ENCODE measurements around the gene CPVL. TPM values are rescaled to one million over a fixed set of nuclear protein-coding genes. Genes with fewer than 3 reads are reported as not detected.

The CPVL gene
- total RNA-seq, 2 experiments from 2014 or later = not detected

- no peak for DNase-seq
- H3K4me3 Mint-ChIP-seq = no peak overlapping the region
- no peak overlapping the region for H3K27ac Mint-ChIP-seq
- H3K4me1 Mint-ChIP-seq (ENCODE audit: low read depth) = no peaks in the 10 kb centered on the region
- TF ChIP-seq, protein P1, sequence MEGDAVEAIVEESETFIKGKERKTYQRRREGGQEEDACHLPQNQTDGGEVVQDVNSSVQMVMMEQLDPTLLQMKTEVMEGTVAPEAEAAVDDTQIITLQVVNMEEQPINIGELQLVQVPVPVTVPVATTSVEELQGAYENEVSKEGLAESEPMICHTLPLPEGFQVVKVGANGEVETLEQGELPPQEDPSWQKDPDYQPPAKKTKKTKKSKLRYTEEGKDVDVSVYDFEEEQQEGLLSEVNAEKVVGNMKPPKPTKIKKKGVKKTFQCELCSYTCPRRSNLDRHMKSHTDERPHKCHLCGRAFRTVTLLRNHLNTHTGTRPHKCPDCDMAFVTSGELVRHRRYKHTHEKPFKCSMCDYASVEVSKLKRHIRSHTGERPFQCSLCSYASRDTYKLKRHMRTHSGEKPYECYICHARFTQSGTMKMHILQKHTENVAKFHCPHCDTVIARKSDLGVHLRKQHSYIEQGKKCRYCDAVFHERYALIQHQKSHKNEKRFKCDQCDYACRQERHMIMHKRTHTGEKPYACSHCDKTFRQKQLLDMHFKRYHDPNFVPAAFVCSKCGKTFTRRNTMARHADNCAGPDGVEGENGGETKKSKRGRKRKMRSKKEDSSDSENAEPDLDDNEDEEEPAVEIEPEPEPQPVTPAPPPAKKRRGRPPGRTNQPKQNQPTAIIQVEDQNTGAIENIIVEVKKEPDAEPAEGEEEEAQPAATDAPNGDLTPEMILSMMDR (IDR thresholded peaks at IDR 0.05) = no peak
- ATAC-seq = no peak
- CTCF ChIA-PET = interaction anchor here (1.3 kb wide), 1 partner anchor 141 kb away, joined by 4 read pairs; no protein-coding TSS in a partner anchor
- intact Hi-C loops (cut with micrococcal nuclease) = no loop called here
- H3K36me3 Mint-ChIP-seq (ENCODE audit: low read depth) = no peaks in the 10 kb centered on the region
- POLR2A ChIA-PET = no interaction called here
- H3K9me3 Mint-ChIP-seq = peaks cover 3% of the 10 kb centered on the region
- peaks cover 3% of the 10 kb centered on the region for H3K27me3 Mint-ChIP-seq
These were observed 83.1 kb downstream of the CPVL start for GRCh38 chr7:29063236-29063635.

GRCh38 chr7:29053105-29053872 lies 93.0 kb downstream of the CPVL start:
- intact Hi-C loops (cut with micrococcal nuclease) = no loop called here
- POLR2A ChIA-PET = no interaction called here
- TF ChIP-seq, protein P1 (IDR thresholded peaks at IDR 0.05) = no peak
- no peak overlapping the region for H3K27ac Mint-ChIP-seq
- ATAC-seq (peak; percentile 24), DNase-seq (peak; percentile 4)
- peaks cover 4% of the 10 kb centered on the region for H3K27me3 Mint-ChIP-seq
- no peaks in the 10 kb centered on the region for H3K36me3 Mint-ChIP-seq (ENCODE audit: low read depth)
- H3K4me1 Mint-ChIP-seq (ENCODE audit: low read depth) = no peaks in the 10 kb centered on the region
- no peak overlapping the region for H3K4me3 Mint-ChIP-seq
- peaks cover 15% of the 10 kb centered on the region for H3K9me3 Mint-ChIP-seq
- CTCF ChIA-PET = no interaction called here

GRCh38 chr7:29046978-29047377 lies 99.4 kb downstream of the CPVL start:
- no peaks in the 10 kb centered on the region for H3K36me3 Mint-ChIP-seq (ENCODE audit: low read depth)
- ChIA-PET POLR2A (no interaction called here), CTCF (no interaction called here)
- H3K4me1 Mint-ChIP-seq (ENCODE audit: low read depth) = no peaks in the 10 kb centered on the region
- peaks cover 7% of the 10 kb centered on the region for H3K9me3 Mint-ChIP-seq
- H3K27ac Mint-ChIP-seq = no peak overlapping the region
- no peak for DNase-seq
- H3K27me3 Mint-ChIP-seq = peaks cover 2% of the 10 kb centered on the region
- TF ChIP-seq, protein P1 (IDR thresholded peaks at IDR 0.05) = no peak
- intact Hi-C loops (cut with micrococcal nuclease) = no loop called here
- no peak for ATAC-seq
- no peak overlapping the region for H3K4me3 Mint-ChIP-seq

GRCh38 chr7:29045258-29046086 lies 100.9 kb downstream of the CPVL start:
- Mint-ChIP-seq H3K9me3 (no peaks in the 10 kb centered on the region), H3K27ac (no peak overlapping the region), H3K4me3 (no peak overlapping the region), H3K4me1 (ENCODE audit: low read depth) (no peaks in the 10 kb centered on the region), H3K27me3 (peaks cover 3% of the 10 kb centered on the region), H3K36me3 (ENCODE audit: low read depth) (no peaks in the 10 kb centered on the region)
- intact Hi-C loops (cut with micrococcal nuclease) = no loop called here
- POLR2A ChIA-PET = no interaction called here
- TF ChIP-seq, protein P1 (IDR thresholded peaks at IDR 0.05) = no peak
- no peak for DNase-seq
- CTCF ChIA-PET = interaction anchor here (1.0 kb wide), 1 partner anchor 124 kb away, joined by 4 read pairs; no protein-coding TSS in a partner anchor
- ATAC-seq = no peak

DNA sequence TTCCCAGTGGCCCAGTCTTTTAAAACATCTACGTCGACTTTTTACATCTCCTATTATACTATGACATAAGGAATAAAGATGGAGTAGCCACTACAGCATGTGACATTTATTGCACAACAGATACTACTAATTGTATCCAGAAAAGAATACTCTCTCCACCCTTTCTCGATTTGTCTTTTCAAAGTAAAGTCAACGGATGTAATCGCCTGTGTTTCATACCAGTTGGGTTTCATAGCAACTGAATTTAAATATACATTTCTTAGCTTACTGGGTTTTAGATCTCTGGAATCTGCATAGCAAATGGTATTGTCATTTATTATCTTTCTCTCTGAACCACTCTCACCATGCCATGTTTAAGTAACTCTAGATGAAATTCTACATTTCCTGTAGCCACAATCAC lies 101.8 kb downstream of the CPVL start:
- TF ChIP-seq, protein P1 (IDR thresholded peaks at IDR 0.05) = no peak
- POLR2A ChIA-PET = no interaction called here
- Mint-ChIP-seq H3K9me3 (no peaks in the 10 kb centered on the region), H3K4me3 (no peak overlapping the region), H3K27me3 (peaks cover 3% of the 10 kb centered on the region), H3K27ac (no peak overlapping the region), H3K4me1 (ENCODE audit: low read depth) (no peaks in the 10 kb centered on the region), H3K36me3 (ENCODE audit: low read depth) (no peaks in the 10 kb centered on the region)
- ATAC-seq (no peak), DNase-seq (no peak)
- intact Hi-C loops (cut with micrococcal nuclease) = no loop called here
- CTCF ChIA-PET = interaction anchor here (0.7 to 1.0 kb wide), 2 partner anchors 117 to 123 kb away, joined by 3 to 4 read pairs; no protein-coding TSS in a partner anchor

Measured in activated CD8-positive, alpha-beta T cell treated with anti-CD3 and anti-CD28 coated beads for 36 hours (primary cell).